Chondrocyte (in vitro differentiated cells): ENCODE data around the gene ULK4. TPM values are rescaled to one million over a fixed set of nuclear protein-coding genes. Genes with fewer than 3 reads are reported as not detected.
A peak's percentile ranks its signal among the peaks of the same experiment; 100 is the strongest.

Experiments
- DNase-seq: peaks from one replicate; pipeline ENCODE4 v3.0.0; 2021; ENCODE audit warnings: mixed read lengths, low spot score
- H3K27ac Mint-ChIP-seq: one replicate; pipeline ENCODE4 v1.8.0; 2021; ENCODE audit warnings: mild to moderate bottlenecking, moderate library complexity, mixed read lengths; ENCODE audit not compliant: unreplicated experiment
- H3K27me3 Mint-ChIP-seq: 2 replicates; pipeline ENCODE4 v1.8.0; 2021; ENCODE audit warnings: low read depth, mixed read lengths
- H3K36me3 Mint-ChIP-seq: 2 replicates; pipeline ENCODE4 v1.8.0; 2021; ENCODE audit warnings: low read depth, mixed read lengths
- H3K4me1 Mint-ChIP-seq: 2 replicates; pipeline ENCODE4 v1.8.0; 2021; ENCODE audit warnings: low read depth, mild to moderate bottlenecking, mixed read lengths
- H3K4me3 Mint-ChIP-seq: one replicate; pipeline ENCODE4 v1.8.0; 2021; ENCODE audit warnings: mild to moderate bottlenecking, moderate library complexity, mixed read lengths; ENCODE audit not compliant: unreplicated experiment
- H3K9me3 Mint-ChIP-seq: 2 replicates; pipeline ENCODE4 v1.8.0; 2021; ENCODE audit warnings: low read depth, mixed read lengths
- total RNA-seq: library from RNA; stranded (reverse); gene quantifications from 3 replicates; pipeline ENCODE4 v1.2.1, GENCODE V29; 2021
- TF ChIP-seq, protein P1 (sequence below): fragments of 200-600 bp; sonication (generic); IDR thresholded peaks from 2 replicates; pipeline ENCODE4 v1.5.0; 2021; ENCODE audit warnings: antibody characterized with exemption, mild to moderate bottlenecking, moderate library complexity

Gene ULK4
- total RNA-seq, 1 donor from 2014 or later = 9.1 TPM

DNA sequence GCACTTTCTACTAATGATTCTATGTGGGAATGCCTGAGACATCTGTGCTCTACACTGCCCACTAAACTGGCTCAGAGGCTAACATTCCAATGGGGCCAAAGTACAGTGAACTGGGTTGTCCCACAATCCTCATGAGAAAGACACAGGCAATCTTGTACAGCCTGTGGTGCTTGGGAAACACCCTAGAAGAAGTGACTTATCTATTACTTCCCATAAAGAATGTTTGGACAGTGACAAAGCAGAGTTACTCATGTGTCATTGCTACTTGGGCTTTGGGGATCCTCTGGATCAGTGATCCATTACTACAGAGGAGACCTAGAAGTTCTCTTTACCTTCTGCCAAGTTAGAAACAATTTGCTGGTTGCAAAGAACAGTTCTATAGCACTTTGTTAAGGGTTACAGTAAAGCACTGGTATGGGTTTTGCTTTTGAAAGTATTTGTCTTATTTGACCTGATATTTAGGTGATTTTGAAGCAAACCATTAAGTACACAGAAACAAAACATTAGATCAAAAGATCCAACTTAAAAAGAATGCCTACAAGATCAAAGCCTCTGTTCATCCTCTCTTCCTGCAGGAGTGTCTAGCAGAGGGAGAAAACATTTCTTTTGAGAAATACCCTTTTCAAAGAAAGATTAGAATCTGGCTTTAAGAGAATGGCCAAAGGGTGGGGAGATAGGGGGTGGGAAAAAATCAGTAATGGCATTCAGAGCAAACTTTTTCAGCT, 686.8 kb downstream of the ULK4 start:
- Mint-ChIP-seq H3K27me3 (no peaks in the 10 kb centered on the region), H3K36me3 (peaks cover 3% of the 10 kb centered on the region), H3K4me3 (no peak overlapping the region), H3K27ac (peak overlapping the region; percentile 17), H3K9me3 (peaks cover 5% of the 10 kb centered on the region), H3K4me1 (peaks cover 13% of the 10 kb centered on the region)
- TF ChIP-seq, protein P1, sequence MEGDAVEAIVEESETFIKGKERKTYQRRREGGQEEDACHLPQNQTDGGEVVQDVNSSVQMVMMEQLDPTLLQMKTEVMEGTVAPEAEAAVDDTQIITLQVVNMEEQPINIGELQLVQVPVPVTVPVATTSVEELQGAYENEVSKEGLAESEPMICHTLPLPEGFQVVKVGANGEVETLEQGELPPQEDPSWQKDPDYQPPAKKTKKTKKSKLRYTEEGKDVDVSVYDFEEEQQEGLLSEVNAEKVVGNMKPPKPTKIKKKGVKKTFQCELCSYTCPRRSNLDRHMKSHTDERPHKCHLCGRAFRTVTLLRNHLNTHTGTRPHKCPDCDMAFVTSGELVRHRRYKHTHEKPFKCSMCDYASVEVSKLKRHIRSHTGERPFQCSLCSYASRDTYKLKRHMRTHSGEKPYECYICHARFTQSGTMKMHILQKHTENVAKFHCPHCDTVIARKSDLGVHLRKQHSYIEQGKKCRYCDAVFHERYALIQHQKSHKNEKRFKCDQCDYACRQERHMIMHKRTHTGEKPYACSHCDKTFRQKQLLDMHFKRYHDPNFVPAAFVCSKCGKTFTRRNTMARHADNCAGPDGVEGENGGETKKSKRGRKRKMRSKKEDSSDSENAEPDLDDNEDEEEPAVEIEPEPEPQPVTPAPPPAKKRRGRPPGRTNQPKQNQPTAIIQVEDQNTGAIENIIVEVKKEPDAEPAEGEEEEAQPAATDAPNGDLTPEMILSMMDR = no peak
- DNase-seq = no peak

DNA sequence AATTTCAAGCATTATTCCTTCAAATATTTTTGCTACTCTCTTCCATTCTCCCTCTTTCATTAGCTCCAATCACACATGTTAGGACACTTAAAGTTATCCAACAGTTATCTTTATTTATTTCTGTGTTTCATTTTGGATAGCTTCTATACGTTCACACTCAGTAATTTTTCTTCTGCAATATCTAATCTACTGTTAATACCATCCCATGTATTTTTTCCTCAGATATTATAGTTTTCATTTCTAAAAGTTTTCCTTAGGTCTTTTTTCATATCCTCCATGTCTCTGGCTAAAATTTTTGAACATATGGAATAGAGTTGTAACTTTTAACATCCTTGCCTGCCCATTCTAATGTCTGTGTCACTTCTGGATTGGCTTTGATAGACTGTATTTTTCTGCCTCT, 689.2 kb downstream of the ULK4 start:
- TF ChIP-seq, protein P1 = no peak
- DNase-seq = no peak
- peaks cover 3% of the 10 kb centered on the region for H3K36me3 Mint-ChIP-seq
- H3K9me3 Mint-ChIP-seq = peaks cover 5% of the 10 kb centered on the region
- no peak overlapping the region for H3K27ac Mint-ChIP-seq
- H3K4me1 Mint-ChIP-seq = peaks cover 23% of the 10 kb centered on the region
- no peak overlapping the region for H3K4me3 Mint-ChIP-seq
- H3K27me3 Mint-ChIP-seq = no peaks in the 10 kb centered on the region

DNA sequence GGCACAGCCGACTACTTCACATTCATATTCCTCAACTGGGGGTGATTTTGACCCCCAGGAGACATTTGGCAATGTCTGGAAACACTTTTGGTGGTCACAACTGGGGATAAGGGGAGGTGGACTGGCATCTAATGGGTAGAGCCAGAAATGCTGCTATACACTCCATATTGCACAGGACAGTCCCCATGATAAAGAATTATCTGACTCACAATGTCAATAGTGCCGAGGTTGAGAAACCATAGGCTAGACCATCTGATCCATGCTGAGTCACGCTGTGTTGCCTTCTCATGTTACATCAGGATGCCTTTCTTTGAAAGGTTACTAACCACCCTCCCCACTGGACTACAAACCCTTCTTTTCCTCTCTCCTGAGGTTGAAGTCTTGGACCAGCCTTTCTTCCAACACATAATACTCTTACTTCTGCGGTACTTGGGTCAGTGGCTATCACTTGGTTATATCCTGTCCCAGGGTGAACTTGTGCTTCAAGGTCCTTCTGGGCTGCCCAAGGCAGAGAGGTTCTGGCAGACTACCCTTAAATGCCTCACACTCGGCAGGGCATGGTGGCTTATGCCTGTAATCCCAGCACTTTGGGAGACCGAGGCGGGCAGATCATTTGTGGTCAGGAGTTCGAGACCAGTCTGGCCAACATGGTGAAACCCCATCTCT, 693.8 kb downstream of the ULK4 start:
- no peaks in the 10 kb centered on the region for H3K27me3 Mint-ChIP-seq
- no peak for DNase-seq
- peaks cover 3% of the 10 kb centered on the region for H3K36me3 Mint-ChIP-seq
- H3K4me1 Mint-ChIP-seq = peaks cover 22% of the 10 kb centered on the region
- peaks cover 5% of the 10 kb centered on the region for H3K9me3 Mint-ChIP-seq
- TF ChIP-seq, protein P1 = no peak
- H3K4me3 Mint-ChIP-seq = no peak overlapping the region
- H3K27ac Mint-ChIP-seq = peak overlapping the region; percentile 63

DNA sequence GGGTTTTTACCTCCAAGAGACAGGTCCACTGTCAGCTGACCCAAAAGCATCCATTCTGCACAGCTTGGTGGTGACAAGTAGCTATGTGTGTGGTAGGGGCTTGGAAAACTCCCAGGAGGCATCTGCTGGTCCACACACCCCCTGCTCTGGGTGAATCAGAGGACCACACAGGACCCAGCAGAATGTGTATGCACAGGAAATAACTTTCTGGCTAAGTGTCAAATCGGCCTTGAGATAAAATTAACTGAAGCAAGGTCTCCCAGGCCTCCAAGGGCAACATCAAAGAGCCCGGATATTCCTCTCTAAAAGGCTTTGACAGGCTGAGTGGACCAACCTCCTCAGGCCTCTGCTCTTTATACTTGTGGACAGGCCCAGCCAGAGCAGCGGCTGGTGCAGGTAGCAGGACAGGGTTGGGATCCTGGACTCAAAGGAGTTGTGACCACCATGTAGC, 696.1 kb downstream of the ULK4 start:
- Mint-ChIP-seq H3K9me3 (no peaks in the 10 kb centered on the region), H3K27ac (no peak overlapping the region), H3K4me3 (no peak overlapping the region), H3K36me3 (no peaks in the 10 kb centered on the region), H3K27me3 (no peaks in the 10 kb centered on the region), H3K4me1 (peaks cover 22% of the 10 kb centered on the region)
- no peak for DNase-seq
- TF ChIP-seq, protein P1 = no peak

DNA sequence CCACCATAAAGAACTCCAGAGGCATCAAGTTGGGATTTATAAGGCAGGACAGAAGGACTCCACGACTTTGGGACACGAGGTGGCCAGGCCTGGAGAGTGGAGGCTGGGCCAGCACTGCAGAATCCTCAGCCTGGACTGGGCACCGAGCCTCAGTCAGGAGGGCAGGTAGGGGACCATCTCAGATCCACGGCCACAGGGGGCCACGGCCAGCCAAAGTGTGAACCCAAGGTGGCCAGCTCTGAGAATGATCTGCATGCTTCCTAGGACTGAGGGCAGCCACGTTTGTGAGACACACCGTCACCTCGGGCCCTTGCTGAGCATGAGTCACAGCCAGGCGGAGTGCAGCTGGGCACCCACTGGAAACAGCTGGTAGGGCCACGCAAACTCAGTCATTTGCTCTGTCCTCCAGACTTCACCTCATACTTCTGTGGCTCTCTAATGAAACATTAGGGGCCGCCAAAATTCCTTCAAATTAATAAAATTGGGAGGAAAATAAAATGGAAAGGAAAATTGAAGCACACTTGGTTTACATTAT, 696.8 kb downstream of the ULK4 start:
- Mint-ChIP-seq H3K9me3 (no peaks in the 10 kb centered on the region), H3K27me3 (no peaks in the 10 kb centered on the region), H3K4me3 (no peak overlapping the region), H3K36me3 (no peaks in the 10 kb centered on the region), H3K4me1 (peaks cover 22% of the 10 kb centered on the region), H3K27ac (no peak overlapping the region)
- TF ChIP-seq, protein P1 = peak; percentile 25
- DNase-seq = no peak
